GM12891 (cell line): ENCODE data around the gene PPP3R1.

Experiments used
- PAX5 ChIP-seq: IDR thresholded peaks from 2 replicates; pipeline ENCODE4 v1.6.1; 2011; ENCODE audit warnings: low read length, moderate library complexity, mild to moderate bottlenecking; ENCODE audit not compliant: insufficient read depth, severe bottlenecking
- POLR2A ChIP-seq: IDR thresholded peaks from 2 replicates; pipeline ENCODE4 v1.6.1; 2011; ENCODE audit warnings: low read depth, low read length, control low read depth
- POLR2AphosphoS5 ChIP-seq: IDR thresholded peaks from 2 replicates; pipeline ENCODE4 v1.6.1; 2011; ENCODE audit warnings: low read depth, low read length, control low read depth
- TAF1 ChIP-seq: IDR thresholded peaks from 2 replicates; pipeline ENCODE4 v1.6.1; 2011; ENCODE audit warnings: low read depth, low read length, control low read depth

DNA sequence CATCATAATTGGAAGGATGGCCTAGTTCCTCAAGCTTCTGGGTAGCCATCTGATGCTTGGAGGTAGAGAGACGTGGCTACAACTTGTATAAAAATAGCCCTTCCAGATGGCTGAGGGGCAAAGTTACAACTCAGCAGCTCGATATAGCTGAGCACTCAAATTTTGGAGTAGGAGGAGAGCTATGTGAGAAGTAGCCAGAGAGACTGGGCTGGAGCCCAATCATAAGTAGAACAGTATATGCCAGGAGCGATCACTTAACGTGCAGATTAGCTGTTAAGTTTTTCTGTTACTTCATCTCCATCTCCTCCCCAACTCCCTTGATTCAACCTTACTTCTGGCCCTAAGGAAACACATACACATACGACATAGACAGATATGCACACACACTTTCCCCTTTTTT lies 38.6 kb upstream of the PPP3R1 start:
- TF ChIP-seq POLR2A (no peak), POLR2AphosphoS5 (no peak), PAX5 (no peak), TAF1 (no peak)
